HepG2 (cell line): ENCODE results near the gene YWHAB.
"Not testable (repeated sequence)": the region's sequence is repeated elsewhere in the genome, so short reads cannot be mapped to it uniquely, and the experiment has no call there.

ENCODE experiments used
- ATF6 ChIP-seq: sonication (generic); formaldehyde crosslinking; conservative IDR thresholded peaks from 2 replicates; pipeline ENCODE4 v1.4.0; 2020; ENCODE audit warnings: missing genetic modification reagents
- CC2D1A ChIP-seq: sonication (generic); formaldehyde crosslinking; IDR thresholded peaks from 2 replicates; pipeline ENCODE4 v1.8.1; 2023; ENCODE audit warnings: mild to moderate bottlenecking, missing genetic modification reagents
- GABPA ChIP-seq, 2 experiments: IDR thresholded peaks; 2 replicates each; pipeline ENCODE4 v1.6.1; 2011 to 2016; ENCODE audit warnings: low read depth in 2 of 2, low read length in 1 of 2, missing biosample characterization in 1 of 2, missing genetic modification characterization in 1 of 2
- MAFK ChIP-seq, 2 experiments: IDR thresholded peaks in 1 of 2; conservative IDR thresholded peaks in 1 of 2; 2 replicates each; pipeline ENCODE4 v1.6.1; 2011; ENCODE audit warnings: improper control_type of control experiment in 2 of 2, low read length in 2 of 2
- SMAD3 ChIP-seq: sonication (generic); formaldehyde crosslinking; IDR thresholded peaks from 2 replicates; pipeline ENCODE4 v1.4.0; 2020; ENCODE audit warnings: missing genetic modification reagents
- TAF15 ChIP-seq: fragments of 200-400 bp; formaldehyde crosslinking; IDR thresholded peaks from one replicate; pipeline ENCODE4 v1.6.1; 2018; ENCODE audit warnings: mild to moderate bottlenecking, low read depth, low read length; ENCODE audit not compliant: poor library complexity, severe bottlenecking
- ZMAT3 ChIP-seq: sonication (generic); formaldehyde crosslinking; conservative IDR thresholded peaks from 2 replicates; pipeline ENCODE4 v1.7.0; 2021; ENCODE audit warnings: missing genetic modification reagents
- ZNF207 ChIP-seq: fragments of 450-650 bp; IDR thresholded peaks from 2 replicates; pipeline ENCODE4 v1.6.1; 2016; ENCODE audit warnings: antibody characterized with exemption, borderline replicate concordance
- ZNF253 ChIP-seq: sonication (generic); formaldehyde crosslinking; IDR thresholded peaks from 2 replicates; pipeline ENCODE4 v1.8.0; 2022; ENCODE audit warnings: mild to moderate bottlenecking, missing genetic modification reagents, borderline replicate concordance
- ZNF569 ChIP-seq: sonication (generic); formaldehyde crosslinking; IDR thresholded peaks from 2 replicates; pipeline ENCODE4 v1.5.0; 2020; ENCODE audit warnings: mild to moderate bottlenecking, missing genetic modification reagents, moderate library complexity, borderline replicate concordance
- ZNF709 ChIP-seq: sonication (generic); formaldehyde crosslinking; IDR thresholded peaks from 2 replicates; pipeline ENCODE4 v1.5.0; 2020; ENCODE audit warnings: mild to moderate bottlenecking, missing genetic modification reagents
- TF ChIP-seq, protein P1 (sequence below): sonication (generic); formaldehyde crosslinking; IDR thresholded peaks from 2 replicates; pipeline ENCODE4 v1.5.0; 2020; ENCODE audit warnings: mild to moderate bottlenecking, missing genetic modification reagents, moderate library complexity
- TF ChIP-seq, protein P2 (sequence below): sonication (generic); formaldehyde crosslinking; IDR thresholded peaks from 2 replicates; pipeline ENCODE4 v1.8.1; 2022; ENCODE audit warnings: low read depth, mild to moderate bottlenecking, missing genetic modification reagents
- TF ChIP-seq, protein P3 (sequence below): sonication (generic); formaldehyde crosslinking; IDR thresholded peaks from 2 replicates; pipeline ENCODE4 v1.5.1; 2020; ENCODE audit warnings: mild to moderate bottlenecking, missing genetic modification reagents, moderate library complexity

- not testable (repeated sequence) for TF ChIP-seq ZNF207; ZNF569; CC2D1A (CRISPR knock-in tag); ZNF253; TAF15; MAFK (conservative IDR thresholded peaks at IDR 0.05 in 1 of 2, IDR thresholded peaks at IDR 0.05 in 1 of 2; ENCODE audit: low read length in 2 of 2); GABPA (IDR thresholded peaks at IDR 0.05; ENCODE audit: low read depth, low read length); GABPA (CRISPR knock-in tag; IDR thresholded peaks at IDR 0.05; ENCODE audit: low read depth); ZMAT3 (CRISPR knock-in tag); SMAD3 (CRISPR knock-in tag); ATF6 (CRISPR knock-in tag)
- TF ChIP-seq, protein P1, sequence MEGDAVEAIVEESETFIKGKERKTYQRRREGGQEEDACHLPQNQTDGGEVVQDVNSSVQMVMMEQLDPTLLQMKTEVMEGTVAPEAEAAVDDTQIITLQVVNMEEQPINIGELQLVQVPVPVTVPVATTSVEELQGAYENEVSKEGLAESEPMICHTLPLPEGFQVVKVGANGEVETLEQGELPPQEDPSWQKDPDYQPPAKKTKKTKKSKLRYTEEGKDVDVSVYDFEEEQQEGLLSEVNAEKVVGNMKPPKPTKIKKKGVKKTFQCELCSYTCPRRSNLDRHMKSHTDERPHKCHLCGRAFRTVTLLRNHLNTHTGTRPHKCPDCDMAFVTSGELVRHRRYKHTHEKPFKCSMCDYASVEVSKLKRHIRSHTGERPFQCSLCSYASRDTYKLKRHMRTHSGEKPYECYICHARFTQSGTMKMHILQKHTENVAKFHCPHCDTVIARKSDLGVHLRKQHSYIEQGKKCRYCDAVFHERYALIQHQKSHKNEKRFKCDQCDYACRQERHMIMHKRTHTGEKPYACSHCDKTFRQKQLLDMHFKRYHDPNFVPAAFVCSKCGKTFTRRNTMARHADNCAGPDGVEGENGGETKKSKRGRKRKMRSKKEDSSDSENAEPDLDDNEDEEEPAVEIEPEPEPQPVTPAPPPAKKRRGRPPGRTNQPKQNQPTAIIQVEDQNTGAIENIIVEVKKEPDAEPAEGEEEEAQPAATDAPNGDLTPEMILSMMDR (CRISPR knock-in tag) = not testable (repeated sequence)
- TF ChIP-seq ZNF709 (CRISPR knock-in tag) = 0 out of 2 replicates have a peak, but pooled peaks have one; percentile 22
- TF ChIP-seq, protein P2, sequence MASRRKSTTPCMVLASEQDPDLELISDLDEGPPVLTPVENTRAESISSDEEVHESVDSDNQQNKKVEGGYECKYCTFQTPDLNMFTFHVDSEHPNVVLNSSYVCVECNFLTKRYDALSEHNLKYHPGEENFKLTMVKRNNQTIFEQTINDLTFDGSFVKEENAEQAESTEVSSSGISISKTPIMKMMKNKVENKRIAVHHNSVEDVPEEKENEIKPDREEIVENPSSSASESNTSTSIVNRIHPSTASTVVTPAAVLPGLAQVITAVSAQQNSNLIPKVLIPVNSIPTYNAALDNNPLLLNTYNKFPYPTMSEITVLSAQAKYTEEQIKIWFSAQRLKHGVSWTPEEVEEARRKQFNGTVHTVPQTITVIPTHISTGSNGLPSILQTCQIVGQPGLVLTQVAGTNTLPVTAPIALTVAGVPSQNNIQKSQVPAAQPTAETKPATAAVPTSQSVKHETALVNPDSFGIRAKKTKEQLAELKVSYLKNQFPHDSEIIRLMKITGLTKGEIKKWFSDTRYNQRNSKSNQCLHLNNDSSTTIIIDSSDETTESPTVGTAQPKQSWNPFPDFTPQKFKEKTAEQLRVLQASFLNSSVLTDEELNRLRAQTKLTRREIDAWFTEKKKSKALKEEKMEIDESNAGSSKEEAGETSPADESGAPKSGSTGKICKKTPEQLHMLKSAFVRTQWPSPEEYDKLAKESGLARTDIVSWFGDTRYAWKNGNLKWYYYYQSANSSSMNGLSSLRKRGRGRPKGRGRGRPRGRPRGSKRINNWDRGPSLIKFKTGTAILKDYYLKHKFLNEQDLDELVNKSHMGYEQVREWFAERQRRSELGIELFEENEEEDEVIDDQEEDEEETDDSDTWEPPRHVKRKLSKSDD (CRISPR knock-in tag) = not testable (repeated sequence)
- TF ChIP-seq, protein P3, sequence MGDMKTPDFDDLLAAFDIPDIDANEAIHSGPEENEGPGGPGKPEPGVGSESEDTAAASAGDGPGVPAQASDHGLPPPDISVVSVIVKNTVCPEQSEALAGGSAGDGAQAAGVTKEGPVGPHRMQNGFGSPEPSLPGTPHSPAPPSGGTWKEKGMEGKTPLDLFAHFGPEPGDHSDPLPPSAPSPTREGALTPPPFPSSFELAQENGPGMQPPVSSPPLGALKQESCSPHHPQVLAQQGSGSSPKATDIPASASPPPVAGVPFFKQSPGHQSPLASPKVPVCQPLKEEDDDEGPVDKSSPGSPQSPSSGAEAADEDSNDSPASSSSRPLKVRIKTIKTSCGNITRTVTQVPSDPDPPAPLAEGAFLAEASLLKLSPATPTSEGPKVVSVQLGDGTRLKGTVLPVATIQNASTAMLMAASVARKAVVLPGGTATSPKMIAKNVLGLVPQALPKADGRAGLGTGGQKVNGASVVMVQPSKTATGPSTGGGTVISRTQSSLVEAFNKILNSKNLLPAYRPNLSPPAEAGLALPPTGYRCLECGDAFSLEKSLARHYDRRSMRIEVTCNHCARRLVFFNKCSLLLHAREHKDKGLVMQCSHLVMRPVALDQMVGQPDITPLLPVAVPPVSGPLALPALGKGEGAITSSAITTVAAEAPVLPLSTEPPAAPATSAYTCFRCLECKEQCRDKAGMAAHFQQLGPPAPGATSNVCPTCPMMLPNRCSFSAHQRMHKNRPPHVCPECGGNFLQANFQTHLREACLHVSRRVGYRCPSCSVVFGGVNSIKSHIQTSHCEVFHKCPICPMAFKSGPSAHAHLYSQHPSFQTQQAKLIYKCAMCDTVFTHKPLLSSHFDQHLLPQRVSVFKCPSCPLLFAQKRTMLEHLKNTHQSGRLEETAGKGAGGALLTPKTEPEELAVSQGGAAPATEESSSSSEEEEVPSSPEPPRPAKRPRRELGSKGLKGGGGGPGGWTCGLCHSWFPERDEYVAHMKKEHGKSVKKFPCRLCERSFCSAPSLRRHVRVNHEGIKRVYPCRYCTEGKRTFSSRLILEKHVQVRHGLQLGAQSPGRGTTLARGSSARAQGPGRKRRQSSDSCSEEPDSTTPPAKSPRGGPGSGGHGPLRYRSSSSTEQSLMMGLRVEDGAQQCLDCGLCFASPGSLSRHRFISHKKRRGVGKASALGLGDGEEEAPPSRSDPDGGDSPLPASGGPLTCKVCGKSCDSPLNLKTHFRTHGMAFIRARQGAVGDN (CRISPR knock-in tag) = not testable (repeated sequence)
Observed at GRCh38 chr20:44863365-44864084, 22.0 kb upstream of the YWHAB start.
